CD4-positive, alpha-beta T cell treated with Interleukin-1 beta for 1 hour (primary cell): Measurements from ENCODE around the gene SPEF1.
A peak's percentile ranks its signal among the peaks of the same experiment; 100 is the strongest.
"Not testable (repeated sequence)": the region's sequence is repeated elsewhere in the genome, so short reads cannot be mapped to it uniquely, and the experiment has no call there.

Source experiments
- DNase-seq, 2 donors: peaks; one replicate each; pipeline ENCODE4 v3.0.0-alpha.2; 2020 to 2022

SPEF1 gene

GRCh38 chr20:3781153-3781910 is at the start of gene SPEF1:
TSS of gene SPEF1 (minus strand) at chr20:3781448. CDS start at chr20:3781287, 161 bp downstream.
- peak; percentile 67 to 74 for DNase-seq

- not testable (repeated sequence) for DNase-seq
These were observed 48.6 kb upstream of the SPEF1 start for GRCh38 chr20:3829891-3830290.

- DNase-seq, result no peak
These were observed 47.5 kb upstream of the SPEF1 start for GRCh38 chr20:3828798-3829197.

- no peak for DNase-seq
These were observed 45.2 kb upstream of the SPEF1 start for GRCh38 chr20:3826420-3826819.

GRCh38 chr20:3825526-3825925 is 44.3 kb upstream of the SPEF1 start:
- no peak for DNase-seq

GRCh38 chr20:3823881-3824280 is 42.6 kb upstream of the SPEF1 start:
- DNase-seq, result no peak

- DNase-seq, result no peak
These were observed 40.7 kb upstream of the SPEF1 start for GRCh38 chr20:3821996-3822395.

- DNase-seq, result no peak
These were observed 39.9 kb upstream of the SPEF1 start for GRCh38 chr20:3820901-3821727.

- peak; percentile 92 for DNase-seq
These were observed 39.0 kb upstream of the SPEF1 start, which contains the start of gene AP5S1 for GRCh38 chr20:3820048-3820900. TSS of gene AP5S1 (plus strand) at chr20:3820547. CDS start at chr20:3822118, 1,571 bp downstream.

GRCh38 chr20:3819411-3820047 is 38.3 kb upstream of the SPEF1 start:
- DNase-seq, result no peak

GRCh38 chr20:3818155-3819151 is 37.2 kb upstream of the SPEF1 start:
- peak; percentile 35 to 43 for DNase-seq

GRCh38 chr20:3815703-3816315 is 34.6 kb upstream of the SPEF1 start:
- DNase-seq, result peak in 1 of 2 donors; percentile 48

GRCh38 chr20:3814928-3815495 is 33.8 kb upstream of the SPEF1 start:
- no peak for DNase-seq

- no peak for DNase-seq
These were observed 32.8 kb upstream of the SPEF1 start for GRCh38 chr20:3813848-3814581.

GRCh38 chr20:3812975-3813847 is 32.0 kb upstream of the SPEF1 start:
- DNase-seq, result no peak

GRCh38 chr20:3812259-3812681 is 31.0 kb upstream of the SPEF1 start:
- no peak for DNase-seq

GRCh38 chr20:3811467-3812258 is 30.4 kb upstream of the SPEF1 start:
- peak; percentile 90 to 92 for DNase-seq

GRCh38 chr20:3808544-3808943 is 27.3 kb upstream of the SPEF1 start:
- no peak for DNase-seq
